GM12891 (cell line): ENCODE results near the gene GAA.

Source experiments
- PAX5 ChIP-seq: IDR thresholded peaks from 2 replicates; pipeline ENCODE4 v1.6.1; 2011; ENCODE audit warnings: low read length, moderate library complexity, mild to moderate bottlenecking; ENCODE audit not compliant: insufficient read depth, severe bottlenecking
- POLR2A ChIP-seq: IDR thresholded peaks from 2 replicates; pipeline ENCODE4 v1.6.1; 2011; ENCODE audit warnings: low read depth, low read length, control low read depth
- POLR2AphosphoS5 ChIP-seq: IDR thresholded peaks from 2 replicates; pipeline ENCODE4 v1.6.1; 2011; ENCODE audit warnings: low read depth, low read length, control low read depth
- SPI1 ChIP-seq: IDR thresholded peaks from 2 replicates; pipeline ENCODE4 v1.6.1; 2011; ENCODE audit warnings: low read depth, low read length, control low read depth

- TF ChIP-seq POLR2A (no peak), SPI1 (no peak), POLR2AphosphoS5 (no peak), PAX5 (no peak)
Measured at GRCh38 chr17:80102664-80103448, 1.5 kb downstream of the GAA start.
